HL-60/S4 (cell line): ENCODE results near the gene ZCRB1.
"Not testable (repeated sequence)": the region's sequence is repeated elsewhere in the genome, so short reads cannot be mapped to it uniquely, and the experiment has no call there.

Experiments
- in situ Hi-C: fragments of 300-500 bp; cut with MboI; formaldehyde crosslinking; loops from 2 replicates; pipeline ENCODE4 v1.14.3; 2022; ENCODE audit warnings: low sequenced_read_pairs

The ZCRB1 gene

GRCh38 chr12:42330097-42330496 is 4.2 kb upstream of the ZCRB1 start:
- in situ Hi-C loops, result not testable (repeated sequence)

GRCh38 chr12:42327227-42327590 is 1.3 kb upstream of the ZCRB1 start:
- in situ Hi-C loops, result no loop called here

GRCh38 chr12:42326541-42327226 is 790 bp upstream of the ZCRB1 start:
- in situ Hi-C loops, result no loop called here

- in situ Hi-C loops, result no loop called here
Measured at GRCh38 chr12:42325326-42325652, 605 bp downstream of the ZCRB1 start.

DNA sequence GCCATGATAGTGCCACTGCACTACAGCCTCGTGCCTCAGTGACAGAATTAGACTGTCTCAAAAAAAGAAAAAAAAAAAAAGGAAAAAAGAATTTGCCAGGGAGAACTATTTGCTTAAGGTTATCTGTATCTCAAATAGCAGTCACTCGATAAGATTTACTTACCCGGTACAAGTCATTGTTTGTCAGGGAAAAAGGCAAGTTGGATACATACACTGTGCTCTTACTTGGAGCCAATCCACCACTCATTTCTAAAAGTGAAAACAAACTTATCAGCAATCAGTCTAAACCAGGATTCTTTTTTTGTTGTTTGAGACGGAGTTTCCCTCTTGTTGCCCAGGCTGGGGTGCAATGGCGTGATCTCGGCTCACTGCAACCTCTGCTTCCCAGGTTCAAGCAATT is 2.0 kb downstream of the ZCRB1 start:
- in situ Hi-C loops, result no loop called here

DNA sequence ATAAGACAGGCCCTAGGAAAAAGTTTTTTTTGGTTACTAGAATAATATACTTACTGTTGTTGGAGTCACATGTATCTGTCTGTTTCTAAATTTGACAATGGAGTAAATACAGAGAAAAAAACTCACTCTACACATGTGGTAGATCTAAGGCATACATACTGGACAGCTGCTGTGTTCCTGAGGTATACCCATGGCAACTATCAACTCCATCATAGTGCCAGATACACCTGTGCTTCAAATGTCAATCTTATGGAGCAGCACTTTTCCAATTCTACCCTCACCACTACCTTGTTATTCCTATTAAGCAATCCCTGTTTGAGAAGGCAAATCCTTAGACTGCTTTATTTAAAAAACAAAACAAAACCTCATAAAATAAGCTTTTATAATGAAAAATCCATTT is 3.3 kb downstream of the ZCRB1 start:
- in situ Hi-C loops, result no loop called here

DNA sequence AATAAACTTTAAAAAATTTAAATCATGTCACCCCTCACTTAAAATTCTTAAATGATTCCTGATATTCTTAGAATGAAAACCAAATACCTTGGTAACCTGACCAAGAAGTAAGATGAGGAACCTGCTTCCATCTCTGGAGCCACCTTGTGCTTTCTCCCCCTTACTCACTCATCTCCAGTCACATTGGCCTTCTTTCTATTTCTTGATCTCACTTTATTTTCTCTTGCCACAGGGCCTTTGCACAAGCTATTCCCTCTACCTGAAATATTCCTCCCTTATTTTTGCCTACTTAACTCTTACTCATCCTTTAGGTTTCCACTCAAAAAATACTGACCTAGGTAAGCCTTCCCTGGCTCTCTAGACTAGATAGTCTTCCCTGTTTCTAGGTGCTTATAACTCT is 5.1 kb downstream of the ZCRB1 start:
- in situ Hi-C loops, result no loop called here

- in situ Hi-C loops, result no loop called here
Measured at GRCh38 chr12:42315108-42315507, 10.8 kb downstream of the ZCRB1 start.

DNA sequence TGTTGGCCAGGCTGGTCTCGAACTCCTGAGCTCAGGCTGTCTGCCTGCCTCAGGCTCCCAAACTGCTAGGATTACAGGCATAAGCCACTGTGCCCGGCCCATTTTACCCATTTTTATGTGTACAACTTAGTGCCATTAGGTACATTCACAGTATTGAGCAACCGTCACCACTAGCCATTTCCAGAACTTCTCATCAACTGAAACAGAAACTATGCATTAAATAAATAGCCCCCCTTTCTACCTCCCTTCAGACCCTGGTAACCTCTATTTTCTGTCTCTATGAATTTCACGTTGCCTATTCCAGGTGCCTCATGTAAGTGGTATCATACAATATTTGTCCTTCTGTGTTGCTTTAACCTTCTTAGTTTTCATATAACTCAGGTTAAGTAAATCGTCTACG is 15.9 kb downstream of the ZCRB1 start:
- in situ Hi-C loops, result no loop called here

DNA sequence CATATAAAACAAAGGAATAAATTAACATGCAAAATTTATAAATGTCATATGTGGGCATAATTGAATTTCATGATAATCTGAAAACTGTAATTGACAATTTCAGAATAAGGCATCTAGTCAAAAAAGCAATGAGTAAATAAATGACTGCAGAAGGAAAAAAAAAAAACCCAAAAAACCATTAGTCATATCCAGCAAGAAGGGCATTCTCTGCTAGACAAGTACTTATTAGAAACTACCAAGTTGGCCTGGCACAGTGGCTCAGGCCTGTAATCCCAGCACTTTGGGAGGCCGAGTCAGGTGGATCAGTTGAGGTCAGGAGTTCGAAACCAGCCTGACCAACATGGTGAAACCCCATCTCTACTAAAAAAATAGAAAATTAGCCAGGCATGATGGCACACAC is 17.5 kb downstream of the ZCRB1 start:
- in situ Hi-C loops, result no loop called here

- in situ Hi-C loops, result no loop called here
Measured at GRCh38 chr12:42306297-42306696, 19.6 kb downstream of the ZCRB1 start.

- in situ Hi-C loops, result no loop called here
Measured at GRCh38 chr12:42299392-42300308, 26.2 kb downstream of the ZCRB1 start.

- in situ Hi-C loops, result no loop called here
Measured at GRCh38 chr12:42298887-42299286, 27.0 kb downstream of the ZCRB1 start.

DNA sequence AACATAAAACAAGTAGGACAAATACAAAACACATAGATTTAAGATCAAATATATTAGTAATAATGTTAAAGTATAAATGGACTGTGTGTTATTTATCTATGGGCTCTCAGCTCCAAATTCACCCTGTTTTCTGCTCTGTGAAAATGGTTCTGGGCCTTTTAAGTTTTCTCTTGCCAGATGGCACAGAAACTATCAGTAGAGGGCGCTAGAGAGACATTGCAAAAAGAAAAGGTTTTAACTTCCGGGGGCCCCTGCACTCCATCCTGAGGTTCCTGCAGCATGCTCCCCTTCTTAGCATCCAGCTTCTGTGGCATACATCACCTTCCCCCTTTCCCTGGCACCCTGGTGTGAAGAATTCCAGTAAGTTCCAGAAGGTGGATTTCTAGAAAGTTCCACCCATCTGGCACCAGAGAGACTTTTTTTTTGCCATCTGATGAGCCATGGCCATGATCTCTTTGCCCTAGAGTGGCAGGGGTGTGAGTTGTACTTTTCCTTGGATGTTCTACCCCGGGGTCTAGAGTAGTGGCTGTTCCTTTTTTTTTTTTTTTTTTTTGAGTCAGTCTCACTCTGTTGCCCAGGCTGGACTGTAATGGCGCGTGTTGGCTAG is 29.3 kb downstream of the ZCRB1 start:
- in situ Hi-C loops, result no loop called here

- in situ Hi-C loops, result no loop called here
Measured at GRCh38 chr12:42291680-42292079, 34.2 kb downstream of the ZCRB1 start.

DNA sequence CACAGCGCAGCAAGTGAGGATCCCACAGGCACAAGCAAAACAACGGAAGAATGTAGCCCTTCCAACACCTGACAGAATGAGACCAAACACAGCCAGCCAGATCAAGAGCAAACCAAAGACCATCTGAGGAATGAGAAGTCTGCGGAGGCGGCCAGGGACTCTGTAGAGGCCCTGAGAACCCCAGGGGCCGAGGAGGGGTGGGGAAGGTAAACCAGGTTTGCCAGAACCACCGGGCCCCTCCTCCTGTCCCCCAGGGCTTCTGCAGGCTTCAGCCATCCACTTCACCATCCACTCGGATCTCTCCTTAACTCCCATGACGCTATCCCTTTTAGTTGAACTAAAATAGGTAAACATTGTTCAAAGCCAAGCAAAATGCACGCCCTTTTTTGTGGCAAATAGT is 37.4 kb downstream of the ZCRB1 start:
- in situ Hi-C loops, result no loop called here

- in situ Hi-C loops, result no loop called here
Measured at GRCh38 chr12:42286741-42287140, 39.2 kb downstream of the ZCRB1 start.

GRCh38 chr12:42285431-42285830 is 40.5 kb downstream of the ZCRB1 start:
- in situ Hi-C loops, result no loop called here

DNA sequence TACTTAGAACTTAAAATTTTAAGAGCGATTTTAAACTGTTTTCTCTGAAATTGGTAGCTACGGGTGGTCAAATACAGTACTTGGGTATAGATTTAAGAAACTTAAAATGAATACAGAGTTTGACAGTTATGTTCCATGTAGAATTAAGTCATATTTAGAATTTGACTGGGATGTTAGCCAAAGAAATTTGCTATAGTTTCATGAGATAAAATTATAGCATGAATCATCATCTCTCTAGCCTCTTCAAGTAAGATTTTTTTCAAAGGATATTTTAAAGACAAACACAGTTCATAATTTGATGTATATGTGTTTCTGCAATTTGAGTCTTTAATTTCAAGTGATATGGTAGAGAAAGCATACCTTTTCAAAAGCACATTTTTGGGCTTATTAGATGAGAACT is 41.0 kb downstream of the ZCRB1 start:
- in situ Hi-C loops, result no loop called here

DNA sequence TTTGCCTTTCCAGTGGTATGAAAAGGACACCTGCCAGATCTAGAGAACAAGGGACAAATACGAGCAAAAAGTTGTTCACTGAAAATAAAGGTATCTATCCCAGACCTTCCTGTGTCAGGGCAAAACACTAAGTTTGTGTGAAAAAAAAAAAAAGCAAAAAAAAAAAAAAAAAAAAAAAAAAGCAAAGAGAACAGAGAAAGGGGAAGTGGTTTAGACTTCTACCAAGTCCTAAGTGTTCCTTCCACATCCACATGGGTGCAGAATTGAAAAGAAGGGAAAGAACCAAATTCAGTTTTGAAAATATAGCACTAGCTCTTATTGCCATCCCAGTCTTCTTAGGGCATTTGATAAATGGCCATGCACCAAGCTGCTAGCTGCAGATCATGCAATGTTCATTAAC is 41.7 kb downstream of the ZCRB1 start:
- in situ Hi-C loops, result no loop called here

GRCh38 chr12:42283739-42284138 is 42.2 kb downstream of the ZCRB1 start:
- in situ Hi-C loops, result no loop called here

GRCh38 chr12:42282294-42282693 is 43.6 kb downstream of the ZCRB1 start:
- in situ Hi-C loops, result no loop called here
